ENCODE results near the gene CORIN.

- no peak for TF ChIP-seq CTCF (IDR thresholded peaks at IDR 0.05)
- no peak for TF ChIP-seq POLR2A (IDR thresholded peaks at IDR 0.05)
Observed at GRCh38 chr4:47873877-47874541, 36.1 kb upstream of the CORIN start.
